Measurements from ENCODE around the gene GUCA1C.

The GUCA1C gene

DNA sequence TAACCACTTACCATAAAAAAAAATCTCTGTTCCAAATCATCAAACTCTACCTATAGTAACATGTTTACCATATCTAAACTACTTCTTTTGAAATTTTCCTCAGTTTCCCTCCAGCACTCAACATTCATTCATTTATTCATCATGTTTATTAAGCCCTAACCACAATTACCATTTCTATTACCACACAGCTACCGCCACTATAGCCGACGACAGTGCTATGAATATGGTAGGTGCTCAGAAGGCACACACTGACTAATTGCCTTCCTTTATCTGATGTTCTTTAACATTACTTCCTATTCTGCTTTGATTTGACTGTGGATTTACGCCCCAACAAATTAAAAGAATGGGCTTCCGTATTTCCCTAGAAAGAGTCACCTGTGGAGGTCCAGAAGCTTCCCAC lies 43.9 kb downstream of the GUCA1C start:
- DNase-seq (ENCODE audit: low spot score), result no peak

DNA sequence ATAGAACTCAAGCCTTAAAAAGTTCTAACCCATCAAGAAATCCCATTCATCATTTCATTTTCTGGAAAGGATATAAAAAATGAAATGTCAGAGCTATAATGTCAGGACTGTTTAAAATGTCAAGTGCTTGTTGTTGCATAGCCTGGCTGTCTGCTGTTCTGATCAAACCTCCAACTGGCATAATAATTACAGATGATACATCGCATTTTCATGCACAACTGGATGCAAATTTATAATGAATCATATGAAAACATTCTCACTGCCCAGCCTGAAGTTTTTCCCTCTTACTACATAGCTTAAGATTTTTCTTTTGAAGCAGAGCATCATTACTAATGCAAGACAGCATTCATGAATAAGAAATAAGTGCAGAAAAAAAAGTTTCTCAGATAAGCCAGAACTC lies 46.5 kb downstream of the GUCA1C start:
- no peak for DNase-seq (ENCODE audit: low spot score)

GRCh38 chr3:108899530-108899929 lies 54.1 kb downstream of the GUCA1C start:
- no peak for DNase-seq (ENCODE audit: low spot score)

DNA sequence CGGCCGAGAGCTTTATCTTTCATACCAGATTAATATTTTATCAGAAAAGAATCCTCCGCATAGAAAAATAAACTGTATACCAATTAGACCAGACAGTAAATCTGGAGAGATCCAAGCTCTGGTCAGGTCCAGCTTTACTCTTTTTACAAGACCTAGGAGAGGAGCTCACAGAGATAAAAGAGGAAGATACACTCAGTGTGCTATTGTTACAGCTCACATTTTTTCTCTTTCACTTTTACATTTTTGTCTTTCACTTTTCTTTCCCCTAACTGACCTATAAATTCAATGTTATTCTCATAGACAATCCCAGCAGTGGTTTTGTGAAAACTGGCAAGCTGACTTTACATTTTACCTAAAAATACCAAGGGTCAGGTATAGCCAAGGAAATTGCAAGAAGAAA lies 55.8 kb downstream of the GUCA1C start:
- DNase-seq (ENCODE audit: low spot score), result no peak

GRCh38 chr3:108894981-108895380 lies 58.7 kb downstream of the GUCA1C start:
- DNase-seq (ENCODE audit: low spot score), result no peak

- DNase-seq (ENCODE audit: low spot score), result no peak
Observed at GRCh38 chr3:108891833-108892232, 61.8 kb downstream of the GUCA1C start.

GRCh38 chr3:108887777-108888176 lies 65.9 kb downstream of the GUCA1C start:
- DNase-seq (ENCODE audit: low spot score), result no peak

DNA sequence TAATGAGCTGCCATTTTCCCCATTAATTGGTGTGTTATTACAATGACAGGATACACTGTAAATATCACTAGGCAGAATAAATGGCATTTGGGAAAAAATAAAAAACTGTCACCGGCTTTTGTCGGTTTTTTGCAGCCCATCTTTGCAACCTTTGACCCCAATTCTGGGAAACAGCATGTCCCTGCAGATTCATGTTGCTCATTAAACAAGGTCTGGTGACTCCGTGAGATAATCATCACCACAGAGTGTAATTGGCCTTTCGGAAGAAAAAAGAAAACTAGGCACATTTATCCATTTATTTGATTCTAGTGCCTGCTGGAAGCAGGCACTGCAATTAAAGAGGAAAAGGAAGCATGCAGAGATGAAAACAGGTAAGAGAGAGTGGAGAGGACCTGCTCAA lies 66.6 kb downstream of the GUCA1C start:
- no peak for DNase-seq (ENCODE audit: low spot score)

- no peak for DNase-seq (ENCODE audit: low spot score)
Observed at GRCh38 chr3:108883373-108883772, 70.3 kb downstream of the GUCA1C start.

- DNase-seq (ENCODE audit: low spot score), result no peak
Observed at GRCh38 chr3:108882762-108883161, 70.9 kb downstream of the GUCA1C start.

DNA sequence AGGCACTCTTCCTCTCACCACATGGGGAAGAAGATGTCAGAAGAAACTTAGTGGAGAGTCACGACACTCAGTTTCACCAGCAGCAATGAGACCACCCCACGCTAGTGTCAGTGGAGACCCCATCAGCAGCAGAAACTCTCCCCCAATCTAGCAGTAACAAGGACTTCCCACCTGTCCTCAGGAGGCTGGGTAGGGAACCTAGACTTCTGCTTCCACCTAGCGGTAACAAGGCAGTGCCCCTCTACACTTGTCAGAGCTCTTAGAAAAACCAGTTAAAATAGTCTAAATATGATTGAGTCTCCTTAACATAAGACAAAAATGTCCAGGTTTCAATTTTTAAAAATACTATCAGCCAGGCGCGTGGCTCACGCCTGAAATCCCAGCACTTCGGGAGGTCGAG lies 73.8 kb downstream of the GUCA1C start:
- no peak for DNase-seq (ENCODE audit: low spot score)

DNA sequence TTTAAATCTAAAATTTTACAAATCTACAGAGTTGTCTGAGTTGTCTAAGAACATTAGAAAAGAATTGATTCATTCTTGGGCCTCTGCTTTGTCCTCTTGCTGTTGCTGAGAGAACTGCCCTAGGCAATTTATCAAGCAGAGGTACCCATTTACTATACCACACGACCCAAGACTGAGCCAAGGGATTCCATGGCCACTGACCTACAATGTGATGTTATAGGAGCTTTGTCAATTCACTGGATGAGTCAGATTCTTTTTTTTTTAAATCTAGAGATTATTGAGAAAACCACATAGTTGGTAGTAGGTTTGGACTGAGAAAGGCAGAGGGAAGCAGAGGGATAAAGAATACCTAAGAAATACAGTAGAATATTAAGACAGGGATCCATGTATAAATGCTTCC lies 75.8 kb downstream of the GUCA1C start:
- no peak for DNase-seq (ENCODE audit: low spot score)

- DNase-seq (ENCODE audit: low spot score), result no peak
Observed at GRCh38 chr3:108863799-108864135, 89.9 kb downstream of the GUCA1C start.

GRCh38 chr3:108862865-108863798 lies 90.5 kb downstream of the GUCA1C start:
- no peak for DNase-seq (ENCODE audit: low spot score)

GRCh38 chr3:108861401-108861800 lies 92.3 kb downstream of the GUCA1C start:
- DNase-seq (ENCODE audit: low spot score), result no peak
